Epidermal melanocyte (primary cell): Measurements from ENCODE around the gene CTNNA1.

ENCODE experiments used
- DNase-seq: peaks from one replicate; pipeline ENCODE4 v3.0.0; 2011; ENCODE audit warnings: low spot score; ENCODE audit not compliant: insufficient read length

CTNNA1 gene

GRCh38 chr5:138946831-138947560 is 193.8 kb downstream of the CTNNA1 start:
- DNase-seq: no peak

GRCh38 chr5:138947780-138948179 is 194.6 kb downstream of the CTNNA1 start:
- DNase-seq: no peak

GRCh38 chr5:138948471-138949222 is 195.4 kb downstream of the CTNNA1 start:
- no peak for DNase-seq

GRCh38 chr5:138949223-138949574 is 196.0 kb downstream of the CTNNA1 start:
- DNase-seq: no peak

GRCh38 chr5:138949988-138950387 is 196.8 kb downstream of the CTNNA1 start:
- no peak for DNase-seq

- DNase-seq: no peak
Observed at GRCh38 chr5:138950421-138951031, 197.3 kb downstream of the CTNNA1 start.

- no peak for DNase-seq
Observed at GRCh38 chr5:138951091-138951985, 198.1 kb downstream of the CTNNA1 start.

GRCh38 chr5:138951986-138952735 is 198.9 kb downstream of the CTNNA1 start:
- no peak for DNase-seq

- DNase-seq: no peak
Observed at GRCh38 chr5:138952962-138953361, 199.7 kb downstream of the CTNNA1 start.

GRCh38 chr5:138953387-138954256 is 200.4 kb downstream of the CTNNA1 start:
- peak; percentile 91 for DNase-seq

GRCh38 chr5:138954257-138955012 is 201.2 kb downstream of the CTNNA1 start:
- DNase-seq: no peak

GRCh38 chr5:138955013-138955660 is 201.9 kb downstream of the CTNNA1 start:
- no peak for DNase-seq

GRCh38 chr5:138955671-138956295 is 202.6 kb downstream of the CTNNA1 start:
- no peak for DNase-seq

- no peak for DNase-seq
Observed at GRCh38 chr5:138956801-138957200, 203.6 kb downstream of the CTNNA1 start.

- no peak for DNase-seq
Observed at GRCh38 chr5:138960145-138960692, 207.0 kb downstream of the CTNNA1 start.

- no peak for DNase-seq
Observed at GRCh38 chr5:138961221-138961620, 208.0 kb downstream of the CTNNA1 start.

GRCh38 chr5:138961729-138962128 is 208.5 kb downstream of the CTNNA1 start:
- no peak for DNase-seq
